ENCODE data around the gene BICDL1.

DNA sequence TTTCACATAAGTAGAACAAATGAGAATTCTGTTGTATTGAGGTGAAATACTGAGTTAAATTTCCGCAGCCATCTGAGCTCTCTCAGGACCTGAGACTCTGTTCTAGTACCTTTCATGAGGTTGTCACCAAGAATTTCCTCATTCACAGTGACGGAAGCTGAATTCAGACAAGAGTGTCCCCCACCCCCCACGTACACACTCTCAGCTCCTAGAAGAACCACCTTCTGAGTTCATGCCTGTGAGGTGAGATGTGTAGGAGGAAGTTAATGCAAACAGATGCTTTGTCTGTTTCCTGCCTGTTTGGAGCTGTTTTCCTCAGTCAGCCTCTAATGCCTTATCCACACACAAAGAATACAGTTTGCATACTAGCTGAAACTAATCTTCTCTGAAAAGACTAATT is 18.2 kb downstream of the BICDL1 start:
- TF ChIP-seq ZBTB17 (tag by site-specific recombination; IDR thresholded peaks at IDR 0.05) (no peak), ZNF785 (tag by site-specific recombination; IDR thresholded peaks at IDR 0.05) (no peak), TCF7L2 (IDR thresholded peaks at IDR 0.05; ENCODE audit: borderline replicate concordance, low read depth, low read length) (no peak), ZSCAN23 (tag by site-specific recombination; IDR thresholded peaks at IDR 0.05) (no peak), ZNF521 (tag by site-specific recombination; IDR thresholded peaks at IDR 0.05) (no peak)
- TF ChIP-seq, protein P1, sequence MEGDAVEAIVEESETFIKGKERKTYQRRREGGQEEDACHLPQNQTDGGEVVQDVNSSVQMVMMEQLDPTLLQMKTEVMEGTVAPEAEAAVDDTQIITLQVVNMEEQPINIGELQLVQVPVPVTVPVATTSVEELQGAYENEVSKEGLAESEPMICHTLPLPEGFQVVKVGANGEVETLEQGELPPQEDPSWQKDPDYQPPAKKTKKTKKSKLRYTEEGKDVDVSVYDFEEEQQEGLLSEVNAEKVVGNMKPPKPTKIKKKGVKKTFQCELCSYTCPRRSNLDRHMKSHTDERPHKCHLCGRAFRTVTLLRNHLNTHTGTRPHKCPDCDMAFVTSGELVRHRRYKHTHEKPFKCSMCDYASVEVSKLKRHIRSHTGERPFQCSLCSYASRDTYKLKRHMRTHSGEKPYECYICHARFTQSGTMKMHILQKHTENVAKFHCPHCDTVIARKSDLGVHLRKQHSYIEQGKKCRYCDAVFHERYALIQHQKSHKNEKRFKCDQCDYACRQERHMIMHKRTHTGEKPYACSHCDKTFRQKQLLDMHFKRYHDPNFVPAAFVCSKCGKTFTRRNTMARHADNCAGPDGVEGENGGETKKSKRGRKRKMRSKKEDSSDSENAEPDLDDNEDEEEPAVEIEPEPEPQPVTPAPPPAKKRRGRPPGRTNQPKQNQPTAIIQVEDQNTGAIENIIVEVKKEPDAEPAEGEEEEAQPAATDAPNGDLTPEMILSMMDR (tag by site-specific recombination; IDR thresholded peaks at IDR 0.05) = no peak
- TF ChIP-seq, protein P2, sequence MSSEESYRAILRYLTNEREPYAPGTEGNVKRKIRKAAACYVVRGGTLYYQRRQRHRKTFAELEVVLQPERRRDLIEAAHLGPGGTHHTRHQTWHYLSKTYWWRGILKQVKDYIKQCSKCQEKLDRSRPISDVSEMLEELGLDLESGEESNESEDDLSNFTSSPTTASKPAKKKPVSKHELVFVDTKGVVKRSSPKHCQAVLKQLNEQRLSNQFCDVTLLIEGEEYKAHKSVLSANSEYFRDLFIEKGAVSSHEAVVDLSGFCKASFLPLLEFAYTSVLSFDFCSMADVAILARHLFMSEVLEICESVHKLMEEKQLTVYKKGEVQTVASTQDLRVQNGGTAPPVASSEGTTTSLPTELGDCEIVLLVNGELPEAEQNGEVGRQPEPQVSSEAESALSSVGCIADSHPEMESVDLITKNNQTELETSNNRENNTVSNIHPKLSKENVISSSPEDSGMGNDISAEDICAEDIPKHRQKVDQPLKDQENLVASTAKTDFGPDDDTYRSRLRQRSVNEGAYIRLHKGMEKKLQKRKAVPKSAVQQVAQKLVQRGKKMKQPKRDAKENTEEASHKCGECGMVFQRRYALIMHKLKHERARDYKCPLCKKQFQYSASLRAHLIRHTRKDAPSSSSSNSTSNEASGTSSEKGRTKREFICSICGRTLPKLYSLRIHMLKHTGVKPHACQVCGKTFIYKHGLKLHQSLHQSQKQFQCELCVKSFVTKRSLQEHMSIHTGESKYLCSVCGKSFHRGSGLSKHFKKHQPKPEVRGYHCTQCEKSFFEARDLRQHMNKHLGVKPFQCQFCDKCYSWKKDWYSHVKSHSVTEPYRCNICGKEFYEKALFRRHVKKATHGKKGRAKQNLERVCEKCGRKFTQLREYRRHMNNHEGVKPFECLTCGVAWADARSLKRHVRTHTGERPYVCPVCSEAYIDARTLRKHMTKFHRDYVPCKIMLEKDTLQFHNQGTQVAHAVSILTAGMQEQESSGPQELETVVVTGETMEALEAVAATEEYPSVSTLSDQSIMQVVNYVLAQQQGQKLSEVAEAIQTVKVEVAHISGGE (tag by site-specific recombination; conservative IDR thresholded peaks at IDR 0.05; ENCODE audit: low read depth) = no peak
- TF ChIP-seq, protein P3, sequence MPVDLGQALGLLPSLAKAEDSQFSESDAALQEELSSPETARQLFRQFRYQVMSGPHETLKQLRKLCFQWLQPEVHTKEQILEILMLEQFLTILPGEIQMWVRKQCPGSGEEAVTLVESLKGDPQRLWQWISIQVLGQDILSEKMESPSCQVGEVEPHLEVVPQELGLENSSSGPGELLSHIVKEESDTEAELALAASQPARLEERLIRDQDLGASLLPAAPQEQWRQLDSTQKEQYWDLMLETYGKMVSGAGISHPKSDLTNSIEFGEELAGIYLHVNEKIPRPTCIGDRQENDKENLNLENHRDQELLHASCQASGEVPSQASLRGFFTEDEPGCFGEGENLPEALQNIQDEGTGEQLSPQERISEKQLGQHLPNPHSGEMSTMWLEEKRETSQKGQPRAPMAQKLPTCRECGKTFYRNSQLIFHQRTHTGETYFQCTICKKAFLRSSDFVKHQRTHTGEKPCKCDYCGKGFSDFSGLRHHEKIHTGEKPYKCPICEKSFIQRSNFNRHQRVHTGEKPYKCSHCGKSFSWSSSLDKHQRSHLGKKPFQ (tag by site-specific recombination; IDR thresholded peaks at IDR 0.05) = no peak
